H1 (cell line): ENCODE measurements around the gene WASF1. TPM values are rescaled to one million over a fixed set of nuclear protein-coding genes. Genes with fewer than 3 reads are reported as not detected.

Source experiments
- CTCF ChIA-PET: fragments of 300-600 bp; sonication (Branson Sonifier 250); formaldehyde crosslinking; loops from one replicate; lab custom pipeline; 2021; ENCODE audit not compliant: partially characterized antibody; lab: Charles Lee
- POLR2A ChIA-PET: fragments of 300-600 bp; sonication (Branson Sonifier 250); formaldehyde crosslinking; loops from one replicate; lab custom pipeline; 2021; ENCODE audit warnings: inconsistent platforms; ENCODE audit not compliant: partially characterized antibody; lab: Charles Lee
- DNase-seq, 2 experiments: peaks; one replicate each; pipeline versions ENCODE4 v3.0.0 to v3.0.0-alpha.2; 2010 to 2022; ENCODE audit warnings: low spot score in 2 of 2, low read depth in 1 of 2, mixed read lengths in 1 of 2
- FAIRE-seq: peaks from 2 replicates; lab custom pipeline; 2011; peaks lifted over from hg19 to GRCh38; lab: Jason Lieb, UNC
- H2AFZ ChIP-seq: 2 replicates; pipeline ENCODE4 v1.8.1; 2012; ENCODE audit warnings: low read length, inconsistent platforms
- H2AK5ac ChIP-seq: 2 replicates; pipeline ENCODE4 v1.6.1; 2013; ENCODE audit warnings: low read depth, low read length
- H2BK120ac ChIP-seq: replicated peaks from 2 replicates; pipeline ENCODE3; 2013; ENCODE audit warnings: low read depth, low read length, inconsistent platforms
- H2BK12ac ChIP-seq: 2 replicates; pipeline ENCODE4 v1.6.1; 2013; ENCODE audit warnings: low read depth, low read length
- H2BK15ac ChIP-seq: 2 replicates; pipeline ENCODE4 v1.6.1; 2013; ENCODE audit warnings: low read length
- H2BK20ac ChIP-seq: 2 replicates; pipeline ENCODE4 v1.6.1; 2013; ENCODE audit warnings: low read length
- H2BK5ac ChIP-seq: 2 replicates; pipeline ENCODE4 v1.6.1; 2013; ENCODE audit warnings: low read depth, low read length
- H3K14ac ChIP-seq: 2 replicates; pipeline ENCODE4 v1.6.1; 2013; ENCODE audit warnings: inconsistent platforms; ENCODE audit not compliant: insufficient read length
- H3K18ac ChIP-seq: 2 replicates; pipeline ENCODE4 v1.6.1; 2013; ENCODE audit warnings: low read length; ENCODE audit errors: extremely low read depth
- H3K23ac ChIP-seq: 2 replicates; pipeline ENCODE4 v1.6.1; 2013; ENCODE audit warnings: inconsistent platforms; ENCODE audit not compliant: insufficient read length
- H3K23me2 ChIP-seq: 2 replicates; pipeline ENCODE4 v1.6.1; 2013; ENCODE audit warnings: low read depth, low read length
- H3K27ac ChIP-seq: 2 replicates; pipeline ENCODE4 v1.6.1; 2011; ENCODE audit warnings: low read depth, low read length, inconsistent platforms
- H3K27me3 ChIP-seq, 4 experiments: replicated peaks in 1 of 4; 1 replicate in 1 of 4; 2 replicates in 3 of 4; pipeline versions ENCODE4 v1.6.1 to v1.8.1; 2011 to 2013; ENCODE audit warnings: low read length in 3 of 4, mild to moderate bottlenecking in 3 of 4, inconsistent platforms in 2 of 4, mixed read lengths in 2 of 4, moderate library complexity in 1 of 4; ENCODE audit not compliant: control insufficient read depth in 3 of 4, insufficient read depth in 3 of 4; ENCODE audit errors: extremely low read depth in 1 of 4
- H3K36me3 ChIP-seq, 4 experiments: 2 replicates each; pipeline versions ENCODE4 v1.6.1 to v1.8.1; 2011 to 2013; ENCODE audit warnings: mild to moderate bottlenecking in 4 of 4, low read length in 3 of 4, moderate library complexity in 2 of 4, control low read depth in 1 of 4, inconsistent platforms in 1 of 4; ENCODE audit not compliant: insufficient read depth in 4 of 4, control insufficient read depth in 2 of 4
- H3K4ac ChIP-seq: replicated peaks from 2 replicates; pipeline ENCODE3; 2013; ENCODE audit warnings: low read length, low read depth, mixed read lengths, inconsistent platforms; ENCODE audit not compliant: insufficient read length
- H3K4me1 ChIP-seq, 4 experiments: replicated peaks in 1 of 4; 1 replicate in 1 of 4; 2 replicates in 3 of 4; pipeline versions ENCODE4 v1.6.1 to v1.8.1; 2011 to 2013; ENCODE audit warnings: low read length in 3 of 4, inconsistent platforms in 2 of 4, mixed read lengths in 1 of 4; ENCODE audit not compliant: insufficient read depth in 4 of 4, control insufficient read depth in 3 of 4
- H3K4me2 ChIP-seq, 2 experiments: 2 replicates each; pipeline versions ENCODE4 v1.6.1 to v1.8.1; 2011 to 2013; ENCODE audit warnings: low read depth in 2 of 2, low read length in 2 of 2, control low read depth in 1 of 2, inconsistent platforms in 1 of 2, mild to moderate bottlenecking in 1 of 2; ENCODE audit not compliant: insufficient read depth in 1 of 2
- H3K4me3 ChIP-seq, 4 experiments: fragments of 200-600, 300-600 bp in 1 of 4; sonication (generic), shearing (Covaris generic), sonication (Bioruptor Twin) in 1 of 4; 2 replicates each; pipeline versions ENCODE4 v1.5.1 to v1.8.1; 2011 to 2016; ENCODE audit warnings: low read length in 4 of 4, low read depth in 3 of 4, control low read depth in 2 of 4, inconsistent platforms in 2 of 4, mild to moderate bottlenecking in 2 of 4, mixed read lengths in 1 of 4, moderate library complexity in 1 of 4; ENCODE audit not compliant: insufficient read depth in 2 of 4; ENCODE audit errors: extremely low read depth in 1 of 4
- H3K56ac ChIP-seq: replicated peaks from 2 replicates; pipeline ENCODE3; 2013; ENCODE audit warnings: low read depth, mild to moderate bottlenecking, mixed read lengths, low read length, inconsistent platforms; ENCODE audit not compliant: insufficient read length
- H3K79me1 ChIP-seq: 2 replicates; pipeline ENCODE4 v1.6.1; 2013; ENCODE audit warnings: low read depth, low read length, control low read depth
- H3K79me2 ChIP-seq, 2 experiments: 2 replicates each; pipeline versions ENCODE4 v1.6.1 to v1.8.1; 2012 to 2013; ENCODE audit warnings: low read length in 2 of 2, mild to moderate bottlenecking in 2 of 2, inconsistent platforms in 1 of 2; ENCODE audit not compliant: insufficient read depth in 2 of 2, control insufficient read depth in 1 of 2
- H3K9ac ChIP-seq, 4 experiments: replicated peaks in 1 of 4; 1 replicate in 1 of 4; 2 replicates in 3 of 4; pipeline versions ENCODE4 v1.6.1 to v1.8.1; 2011 to 2013; ENCODE audit warnings: low read depth in 3 of 4, low read length in 3 of 4, control low read depth in 2 of 4, mild to moderate bottlenecking in 2 of 4, moderate library complexity in 2 of 4, inconsistent platforms in 1 of 4; ENCODE audit errors: extremely low read depth in 1 of 4
- H3K9me3 ChIP-seq, 2 experiments: 2 replicates each; pipeline versions ENCODE4 v1.6.1 to v1.8.1; 2012 to 2013; ENCODE audit warnings: mild to moderate bottlenecking in 2 of 2, moderate library complexity in 2 of 2, control low read depth in 1 of 2, inconsistent platforms in 1 of 2, low read depth in 1 of 2, low read length in 1 of 2, mixed read lengths in 1 of 2; ENCODE audit not compliant: insufficient read depth in 2 of 2
- H4K20me1 ChIP-seq, 2 experiments: replicated peaks in 1 of 2; 2 replicates each; pipeline versions ENCODE3 to v1.8.1; 2011 to 2013; ENCODE audit warnings: inconsistent platforms in 2 of 2, low read length in 2 of 2, mild to moderate bottlenecking in 1 of 2; ENCODE audit not compliant: insufficient read depth in 2 of 2, control insufficient read depth in 1 of 2
- H4K5ac ChIP-seq: 2 replicates; pipeline ENCODE4 v1.6.1; 2013; ENCODE audit warnings: low read length, low read depth, mixed read lengths, inconsistent platforms; ENCODE audit not compliant: insufficient read length
- H4K8ac ChIP-seq: 2 replicates; pipeline ENCODE4 v1.8.0; 2013; ENCODE audit warnings: mild to moderate bottlenecking, moderate library complexity, low read length, inconsistent platforms; ENCODE audit not compliant: insufficient read depth; ENCODE audit errors: extremely low read depth
- H4K91ac ChIP-seq: replicated peaks from 2 replicates; pipeline ENCODE3; 2013; ENCODE audit warnings: low read length, mixed read lengths, inconsistent platforms; ENCODE audit not compliant: insufficient read length
- BACH1 ChIP-seq: IDR thresholded peaks from 2 replicates; pipeline ENCODE4 v1.6.1; 2012; ENCODE audit warnings: low read length, improper control_type of control experiment
- CBX5 ChIP-seq: fragments of 300-800, 300-1000 bp; sonication (generic); IDR thresholded peaks from 2 replicates; pipeline ENCODE4 v1.7.1; 2016; ENCODE audit warnings: antibody characterized with exemption, low read length, low read depth
- CHD1 ChIP-seq: IDR thresholded peaks from 2 replicates; pipeline ENCODE4 v1.6.1; 2012; ENCODE audit warnings: low read depth, low read length, improper control_type of control experiment
- CREB1 ChIP-seq: IDR thresholded peaks from 2 replicates; pipeline ENCODE4 v1.6.1; 2012; ENCODE audit warnings: inconsistent platforms
- FOSL1 ChIP-seq: IDR thresholded peaks from 2 replicates; pipeline ENCODE4 v1.6.1; 2011; ENCODE audit warnings: mild to moderate bottlenecking, low read depth, low read length, moderate library complexity; ENCODE audit not compliant: insufficient read depth
- HDAC2 ChIP-seq, 2 experiments: fragments of 300-600 bp in 1 of 2; sonication (generic) in 1 of 2; IDR thresholded peaks; 2 replicates each; pipeline ENCODE4 v1.6.1; 2011 to 2012; ENCODE audit warnings: low read depth in 2 of 2, low read length in 2 of 2, mild to moderate bottlenecking in 2 of 2, moderate library complexity in 2 of 2, borderline replicate concordance in 1 of 2, inconsistent platforms in 1 of 2
- KDM1A ChIP-seq: fragments of 200-600, 300-600 bp; sonication (generic); IDR thresholded peaks from 2 replicates; pipeline ENCODE4 v1.7.1; 2016; ENCODE audit warnings: mild to moderate bottlenecking, low read length, borderline replicate concordance
- KDM4A ChIP-seq: IDR thresholded peaks from one replicate; pipeline ENCODE4 v1.7.1; 2012; ENCODE audit warnings: low read depth, mild to moderate bottlenecking, moderate library complexity, low read length, inconsistent platforms; ENCODE audit not compliant: severe bottlenecking
- RAD21 ChIP-seq, 2 experiments: IDR thresholded peaks in 1 of 2; conservative IDR thresholded peaks in 1 of 2; 2 replicates each; pipeline ENCODE4 v1.6.1; 2011; ENCODE audit warnings: low read depth in 2 of 2, low read length in 2 of 2, improper control_type of control experiment in 1 of 2, inconsistent platforms in 1 of 2, mild to moderate bottlenecking in 1 of 2, moderate library complexity in 1 of 2
- RNF2 ChIP-seq: fragments of 200-900, 300-1000 bp; sonication (generic); IDR thresholded peaks from 2 replicates; pipeline ENCODE4 v1.7.1; 2016; ENCODE audit warnings: borderline replicate concordance, low read depth, mild to moderate bottlenecking, antibody characterized with exemption, low read length; ENCODE audit not compliant: poor library complexity, severe bottlenecking; ENCODE audit errors: missing control alignments
- SIX5 ChIP-seq: IDR thresholded peaks from 2 replicates; pipeline ENCODE4 v1.6.1; 2011; ENCODE audit warnings: mild to moderate bottlenecking, low read depth, low read length
- SP2 ChIP-seq: IDR thresholded peaks from 2 replicates; pipeline ENCODE4 v1.6.1; 2012; ENCODE audit warnings: mild to moderate bottlenecking, low read length, inconsistent platforms
- SRF ChIP-seq: IDR thresholded peaks from 2 replicates; pipeline ENCODE4 v1.6.1; 2011; ENCODE audit warnings: mild to moderate bottlenecking, low read depth, low read length, moderate library complexity
- polyA plus RNA-seq, 7 experiments: library from polyadenylated mRNA; depleted of rRNA in 3 of 7; stranded (reverse) in 5 of 7; unstranded in 2 of 7; fragments of >200 nt in 5 of 7; fragments of 200-250 nt in 2 of 7; gene quantifications; 1 replicate in 5 of 7; 2 replicates in 1 of 7; 4 replicates in 1 of 7; pipeline versions ENCODE4 v1.2.1 to v1.2.3, GENCODE V29; 2011 to 2013; ENCODE audit warnings: missing spikeins in 2 of 7, mixed read lengths in 2 of 7
- total RNA-seq: library from RNA; stranded (reverse); fragmentation: NEBNext Ultra II Directional; extraction: Animal tissue kit (Norgen Biotek cat#: 25700); gene quantifications from 2 replicates; pipeline ENCODE4 v1.2.1, GENCODE V29; 2021
- TF ChIP-seq, protein P1 (sequence below): IDR thresholded peaks from 2 replicates; pipeline ENCODE4 v1.6.1; 2011; ENCODE audit warnings: low read length, improper control_type of control experiment

Gene WASF1
- total and polyA plus RNA-seq, 2 of the 8 experiments (the other 6 are each of a cell fraction or from before 2014, with no cell fraction given): 37.6 to 39.9 TPM

DNA sequence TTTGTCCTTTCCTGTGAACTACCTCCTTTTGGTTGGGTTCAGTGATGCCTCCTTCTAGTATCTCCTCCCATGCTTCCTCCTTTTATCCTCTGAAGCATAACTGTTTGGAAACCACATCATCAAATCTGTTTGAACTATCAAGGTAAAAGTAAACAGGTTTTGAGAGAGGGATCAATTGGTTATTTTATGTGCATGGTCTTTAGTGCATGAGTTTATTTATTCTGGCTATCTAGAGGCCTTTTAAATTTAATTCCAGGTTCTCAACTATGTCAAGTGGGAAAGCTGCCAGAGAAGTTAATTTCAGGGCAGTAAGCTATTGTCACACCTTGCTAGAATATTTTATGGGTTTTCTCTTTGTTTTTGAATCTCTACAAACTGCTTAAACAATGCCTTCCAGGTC is 54.1 kb downstream of the WASF1 start:
- H2AFZ ChIP-seq: no peak overlapping the region
- peaks cover 0 to 5% (median 2%) of the 10 kb centered on the region in 4 experiments; a peak in 3 of 7 replicates for H3K4me1 ChIP-seq
- no peak for FAIRE-seq
- CTCF ChIA-PET: no interaction called here
- no peak for DNase-seq
- POLR2A ChIA-PET: no interaction called here
- H3K14ac ChIP-seq: no peak overlapping the region
- H3K4ac ChIP-seq: no peak overlapping the region
- peaks cover 3% of the 10 kb centered on the region; the same call in 1 of the 2 replicates for H3K79me1 ChIP-seq
- no peaks in the 10 kb centered on the region for H3K23me2 ChIP-seq
- H3K79me2 ChIP-seq: no peaks in the 10 kb centered on the region; a peak in 1 of 4 replicates
- no peak overlapping the region for H3K9ac ChIP-seq
- H2BK20ac ChIP-seq: no peak overlapping the region
- H3K27ac ChIP-seq: no peak overlapping the region
- no peaks in the 10 kb centered on the region for H3K9me3 ChIP-seq
- no peak overlapping the region for H2BK120ac ChIP-seq
- H4K20me1 ChIP-seq: peaks cover 0 to 3% of the 10 kb centered on the region in 2 experiments
- no peak overlapping the region for H4K8ac ChIP-seq
- H4K91ac ChIP-seq: no peak overlapping the region
- H2BK12ac ChIP-seq: no peak overlapping the region
- H3K36me3 ChIP-seq: peaks cover 0 to 2% (median 0%) of the 10 kb centered on the region in 4 experiments; a peak in 2 of 8 replicates
- H2BK15ac ChIP-seq: no peak overlapping the region
- no peak overlapping the region for H3K18ac ChIP-seq
- H4K5ac ChIP-seq: no peak overlapping the region
- H3K27me3 ChIP-seq: no peaks in the 10 kb centered on the region
- H2AK5ac ChIP-seq: no peak overlapping the region
- H3K4me3 ChIP-seq: no peak overlapping the region
- H3K4me2 ChIP-seq: no peak overlapping the region
- H3K23ac ChIP-seq: no peak overlapping the region
- H3K56ac ChIP-seq: no peak overlapping the region
- H2BK5ac ChIP-seq: no peak overlapping the region
- TF ChIP-seq SIX5 (no peak), SRF (no peak), CHD1 (no peak), RNF2 (no peak), RAD21 (IDR thresholded peaks at IDR 0.05 in 1 of 2, conservative IDR thresholded peaks at IDR 0.05 in 1 of 2; ENCODE audit: low read depth in 2 of 2, low read length in 2 of 2) (no peak), KDM1A (no peak), HDAC2 (IDR thresholded peaks at IDR 0.05; ENCODE audit: borderline replicate concordance in 1 of 2, low read depth in 2 of 2, low read length in 2 of 2) (no peak), CREB1 (no peak), SP2 (no peak), BACH1 (no peak), FOSL1 (no peak), CBX5 (no peak), KDM4A (no peak)
- TF ChIP-seq, protein P1, sequence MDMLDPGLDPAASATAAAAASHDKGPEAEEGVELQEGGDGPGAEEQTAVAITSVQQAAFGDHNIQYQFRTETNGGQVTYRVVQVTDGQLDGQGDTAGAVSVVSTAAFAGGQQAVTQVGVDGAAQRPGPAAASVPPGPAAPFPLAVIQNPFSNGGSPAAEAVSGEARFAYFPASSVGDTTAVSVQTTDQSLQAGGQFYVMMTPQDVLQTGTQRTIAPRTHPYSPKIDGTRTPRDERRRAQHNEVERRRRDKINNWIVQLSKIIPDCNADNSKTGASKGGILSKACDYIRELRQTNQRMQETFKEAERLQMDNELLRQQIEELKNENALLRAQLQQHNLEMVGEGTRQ: no peak
